Esophagus mucosa (tissue), 1 donor: Measurements from ENCODE around the gene GAA. TPM values are rescaled to one million over a fixed set of nuclear protein-coding genes. Genes with fewer than 3 reads are reported as not detected.
"Not testable (repeated sequence)": the region's sequence is repeated elsewhere in the genome, so short reads cannot be mapped to it uniquely, and the experiment has no call there.

Experiments
- ATAC-seq: fragments of 200-7000 bp; cut with Tn5 transposase; one replicate; pipeline ENCODE4 v1.9.1; 2020
- total RNA-seq: library from RNA; stranded (reverse); gene quantifications from one replicate; pipeline ENCODE4 v1.2.4, GENCODE V29; 2023
- donor health status: DM: yes; HTN: yes; CAD: no.

Gene GAA
- total RNA-seq, 1 donor from 2014 or later = 13.2 TPM

GRCh38 chr17:80147035-80147822 is 45.8 kb downstream of the GAA start, which contains the start of gene EIF4A3:
EIF4A3 (minus strand) TSS chr17:80147128; CDS start chr17:80146961, 167 bp downstream.
- peak; percentile 96 for ATAC-seq

GRCh38 chr17:80151333-80151732 is 50.0 kb downstream of the GAA start:
- no peak for ATAC-seq

GRCh38 chr17:80152081-80152702 is 50.8 kb downstream of the GAA start:
- peak; percentile 42 for ATAC-seq

GRCh38 chr17:80153004-80153403 is 51.6 kb downstream of the GAA start:
- ATAC-seq = no peak

GRCh38 chr17:80154166-80154565 is 52.8 kb downstream of the GAA start:
- no peak for ATAC-seq

- ATAC-seq = not testable (repeated sequence)
Observed at GRCh38 chr17:80155600-80155999, 54.2 kb downstream of the GAA start.

GRCh38 chr17:80158846-80159245 is 57.5 kb downstream of the GAA start:
- no peak for ATAC-seq

- no peak for ATAC-seq
Observed at GRCh38 chr17:80160536-80160935, 59.2 kb downstream of the GAA start.

GRCh38 chr17:80163336-80163735 is 62.0 kb downstream of the GAA start:
- no peak for ATAC-seq

- no peak for ATAC-seq
Observed at GRCh38 chr17:80164185-80164584, 62.8 kb downstream of the GAA start.

- peak; percentile 61 for ATAC-seq
Observed at GRCh38 chr17:80166446-80166845, 65.1 kb downstream of the GAA start.

GRCh38 chr17:80168371-80168770 is 67.0 kb downstream of the GAA start:
- no peak for ATAC-seq

- peak; percentile 19 for ATAC-seq
Observed at GRCh38 chr17:80169107-80169506, 67.7 kb downstream of the GAA start.

Other genes starting within 250 kb of the GAA start
- 8.9 TPM for gene TBC1D16, start 65.7 kb upstream of the GAA start, total RNA-seq
- gene CCDC40, start 64.9 kb upstream of the GAA start, total RNA-seq = 0.72 TPM
- 93.3 TPM for gene EIF4A3, start 45.5 kb downstream of the GAA start, total RNA-seq
- 23.8 TPM for gene CARD14, start 68.4 kb downstream of the GAA start, total RNA-seq
- gene SGSH, start 118.8 kb downstream of the GAA start, total RNA-seq = 18.9 TPM
- 7.2 TPM for gene SLC26A11, start 118.8 kb downstream of the GAA start, total RNA-seq
- gene RNF213, start 159.3 kb downstream of the GAA start, total RNA-seq = 59.9 TPM